NB4 (cell line): ENCODE data around the gene DDHD1.
A peak's percentile ranks its signal among the peaks of the same experiment; 100 is the strongest.

Source experiments
- DNase-seq: peaks from one replicate; pipeline ENCODE4 v3.0.0; 2010; ENCODE audit warnings: low read depth
- H3K4me3 ChIP-seq: one replicate; pipeline ENCODE4 v1.5.1; 2011; ENCODE audit warnings: mild to moderate bottlenecking, low read depth, low read length, moderate library complexity
- MYC ChIP-seq: IDR thresholded peaks from 2 replicates; pipeline ENCODE4 v1.6.1; 2011; ENCODE audit warnings: low read depth, low read length
- POLR2A ChIP-seq: IDR thresholded peaks from 2 replicates; pipeline ENCODE4 v1.6.1; 2011; ENCODE audit warnings: mild to moderate bottlenecking; ENCODE audit not compliant: insufficient read length; ENCODE audit errors: extremely low read depth
- TF ChIP-seq, protein P1 (sequence below): IDR thresholded peaks from one replicate; pipeline ENCODE4 v1.5.1; 2012; ENCODE audit warnings: low read depth, low read length
- TF ChIP-seq, protein P2 (sequence below): IDR thresholded peaks from 2 replicates; pipeline ENCODE4 v1.6.1; 2011; ENCODE audit warnings: low read depth, low read length

The DDHD1 gene

GRCh38 chr14:53175375-53175774 is 22.3 kb upstream of the DDHD1 start:
- no peak overlapping the region for H3K4me3 ChIP-seq
- DNase-seq, result no peak
- TF ChIP-seq, protein P1, sequence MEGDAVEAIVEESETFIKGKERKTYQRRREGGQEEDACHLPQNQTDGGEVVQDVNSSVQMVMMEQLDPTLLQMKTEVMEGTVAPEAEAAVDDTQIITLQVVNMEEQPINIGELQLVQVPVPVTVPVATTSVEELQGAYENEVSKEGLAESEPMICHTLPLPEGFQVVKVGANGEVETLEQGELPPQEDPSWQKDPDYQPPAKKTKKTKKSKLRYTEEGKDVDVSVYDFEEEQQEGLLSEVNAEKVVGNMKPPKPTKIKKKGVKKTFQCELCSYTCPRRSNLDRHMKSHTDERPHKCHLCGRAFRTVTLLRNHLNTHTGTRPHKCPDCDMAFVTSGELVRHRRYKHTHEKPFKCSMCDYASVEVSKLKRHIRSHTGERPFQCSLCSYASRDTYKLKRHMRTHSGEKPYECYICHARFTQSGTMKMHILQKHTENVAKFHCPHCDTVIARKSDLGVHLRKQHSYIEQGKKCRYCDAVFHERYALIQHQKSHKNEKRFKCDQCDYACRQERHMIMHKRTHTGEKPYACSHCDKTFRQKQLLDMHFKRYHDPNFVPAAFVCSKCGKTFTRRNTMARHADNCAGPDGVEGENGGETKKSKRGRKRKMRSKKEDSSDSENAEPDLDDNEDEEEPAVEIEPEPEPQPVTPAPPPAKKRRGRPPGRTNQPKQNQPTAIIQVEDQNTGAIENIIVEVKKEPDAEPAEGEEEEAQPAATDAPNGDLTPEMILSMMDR, result no peak
- TF ChIP-seq POLR2A, result no peak
- no peak for TF ChIP-seq MYC
- TF ChIP-seq, protein P2, sequence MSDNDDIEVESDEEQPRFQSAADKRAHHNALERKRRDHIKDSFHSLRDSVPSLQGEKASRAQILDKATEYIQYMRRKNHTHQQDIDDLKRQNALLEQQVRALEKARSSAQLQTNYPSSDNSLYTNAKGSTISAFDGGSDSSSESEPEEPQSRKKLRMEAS, result no peak

DNA sequence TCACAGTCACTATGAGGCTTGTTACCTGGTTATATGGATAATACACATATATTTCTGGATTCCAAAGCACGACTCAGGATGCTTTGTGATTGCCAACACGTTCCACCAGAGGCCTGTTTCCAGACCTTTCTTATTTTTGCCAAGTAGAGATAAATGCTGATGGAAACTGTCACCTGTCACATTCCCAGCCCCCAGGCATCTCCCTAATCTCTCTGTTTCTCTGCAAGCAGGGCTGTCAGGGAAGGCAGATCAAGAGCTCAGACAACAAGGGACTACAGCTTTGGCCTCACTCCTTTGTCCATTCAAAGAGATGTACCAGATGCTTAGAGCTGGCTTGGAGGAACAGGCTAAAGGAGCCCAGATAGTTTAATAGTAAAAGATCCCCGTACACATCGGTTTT is 21.8 kb upstream of the DDHD1 start:
- TF ChIP-seq MYC, result no peak
- no peak for TF ChIP-seq POLR2A
- TF ChIP-seq, protein P1, result no peak
- TF ChIP-seq, protein P2, result no peak
- DNase-seq, result no peak
- no peak overlapping the region for H3K4me3 ChIP-seq

DNA sequence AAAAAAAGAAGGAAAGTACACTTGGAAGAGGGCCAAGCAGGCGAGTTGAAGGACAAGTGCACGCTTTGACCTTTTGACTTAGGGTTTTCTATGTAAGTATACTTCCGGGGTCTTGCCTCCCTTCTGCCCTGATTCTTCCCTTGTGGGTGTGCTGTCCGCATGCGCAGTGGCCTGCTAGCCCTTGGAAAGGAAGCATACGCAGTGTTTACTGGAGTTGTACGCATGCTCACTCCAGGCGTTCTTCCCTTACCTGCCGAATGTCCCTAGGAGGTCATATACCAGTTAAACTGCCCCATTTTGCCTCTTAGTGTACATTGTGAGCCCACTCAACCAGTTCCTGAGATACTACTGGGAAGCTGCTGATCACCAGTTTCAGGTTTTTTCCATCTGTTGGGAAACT is 15.7 kb upstream of the DDHD1 start:
- no peak overlapping the region for H3K4me3 ChIP-seq
- TF ChIP-seq MYC, result no peak
- TF ChIP-seq, protein P2, result no peak
- TF ChIP-seq POLR2A, result no peak
- TF ChIP-seq, protein P1, result no peak
- DNase-seq, result no peak

DNA sequence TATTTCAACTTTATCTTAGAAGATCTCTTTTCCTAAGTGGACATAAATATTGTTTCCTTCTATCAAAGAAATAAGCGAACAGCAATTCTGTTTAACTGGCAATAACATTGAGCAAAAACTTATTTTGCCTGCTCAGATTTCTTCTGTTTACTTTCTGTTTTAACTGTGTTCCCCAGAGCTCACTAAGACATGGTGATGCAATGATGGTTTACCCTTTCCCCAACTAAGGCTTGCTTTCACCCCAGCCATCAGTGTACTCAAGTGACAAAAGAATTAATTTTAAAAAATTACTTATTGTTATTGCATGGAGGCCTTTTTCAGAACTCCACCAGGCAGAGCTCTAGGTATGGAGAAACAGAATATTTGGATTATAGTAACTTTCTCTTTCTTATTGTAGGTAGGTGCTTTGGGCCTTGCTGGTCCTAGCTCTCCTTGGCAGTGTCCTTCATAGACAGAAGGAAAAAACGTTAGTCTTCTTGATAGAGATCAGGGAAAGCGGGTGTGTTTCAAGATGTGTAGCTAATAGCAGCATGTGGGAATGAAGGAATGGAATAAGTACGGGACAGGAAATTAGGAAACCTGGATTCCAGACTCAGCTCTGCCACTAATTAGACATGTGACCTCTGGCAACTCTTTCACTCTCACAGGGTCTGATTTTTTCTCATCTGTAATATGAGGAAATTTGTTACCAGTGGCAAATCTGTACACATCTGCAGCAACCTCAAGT is 14.6 kb upstream of the DDHD1 start:
- TF ChIP-seq MYC (no peak), POLR2A (no peak)
- TF ChIP-seq, protein P1, result no peak
- no peak overlapping the region for H3K4me3 ChIP-seq
- no peak for DNase-seq

- TF ChIP-seq, protein P1, result no peak
- TF ChIP-seq, protein P2, result no peak
- TF ChIP-seq POLR2A (no peak), MYC (no peak)
- peak; percentile 40 for DNase-seq
- no peak overlapping the region for H3K4me3 ChIP-seq
Observed at GRCh38 chr14:53161758-53162435, 8.8 kb upstream of the DDHD1 start.

GRCh38 chr14:53156238-53156637 is 3.1 kb upstream of the DDHD1 start:
- H3K4me3 ChIP-seq, result no peak overlapping the region
- DNase-seq, result no peak
- TF ChIP-seq MYC, result no peak
- TF ChIP-seq, protein P1, result no peak
- no peak for TF ChIP-seq POLR2A
- TF ChIP-seq, protein P2, result no peak
